AG20443 (cell line): ENCODE measurements around the gene CATSPER3.

ENCODE experiments used
- DNase-seq: peaks from one replicate; pipeline ENCODE4 v3.0.0; 2012; ENCODE audit warnings: low spot score, mixed read lengths

Gene CATSPER3

DNA sequence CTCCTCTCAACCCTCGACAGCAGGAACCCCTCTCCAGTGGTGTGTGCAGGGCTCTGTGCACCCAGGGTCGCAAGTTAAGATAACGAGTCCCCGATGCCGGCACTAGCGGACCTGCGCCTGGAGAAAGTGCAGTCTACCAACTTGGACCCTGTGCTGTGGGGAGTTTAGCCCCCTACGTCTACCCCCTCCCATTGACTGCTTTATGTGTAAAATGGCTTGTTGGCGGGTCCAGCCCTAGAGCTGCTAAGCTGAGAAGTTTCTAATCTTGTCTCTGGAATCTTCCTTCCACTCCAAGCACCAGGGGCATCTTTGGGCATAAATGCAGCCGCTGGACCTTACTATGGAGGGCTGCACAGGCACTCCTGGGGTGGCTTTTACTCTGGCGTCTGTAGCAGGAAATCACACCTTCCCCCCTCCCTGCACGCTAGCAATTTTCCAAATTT, 73.5 kb downstream of the CATSPER3 start:
- DNase-seq = no peak

DNA sequence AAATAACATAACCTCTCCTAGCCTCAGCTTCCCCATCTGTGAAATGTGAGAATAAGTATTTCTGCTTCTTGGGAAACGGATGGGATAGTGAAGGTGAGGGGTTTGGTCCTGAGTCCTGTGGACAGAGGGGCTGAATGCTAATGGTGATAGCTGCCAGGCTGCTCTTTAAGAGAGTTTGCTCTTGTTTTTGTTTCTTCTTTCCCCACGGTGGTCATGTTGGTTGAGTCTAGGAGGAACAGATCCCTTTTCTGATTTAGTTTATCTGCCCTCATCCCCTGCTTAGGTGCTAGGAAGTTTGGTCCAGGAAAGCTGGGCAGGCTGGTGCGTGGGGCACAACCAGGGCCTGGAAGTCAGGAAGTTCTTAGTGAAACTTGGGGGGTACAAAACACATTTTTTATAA, 74.0 kb downstream of the CATSPER3 start:
- no peak for DNase-seq

DNA sequence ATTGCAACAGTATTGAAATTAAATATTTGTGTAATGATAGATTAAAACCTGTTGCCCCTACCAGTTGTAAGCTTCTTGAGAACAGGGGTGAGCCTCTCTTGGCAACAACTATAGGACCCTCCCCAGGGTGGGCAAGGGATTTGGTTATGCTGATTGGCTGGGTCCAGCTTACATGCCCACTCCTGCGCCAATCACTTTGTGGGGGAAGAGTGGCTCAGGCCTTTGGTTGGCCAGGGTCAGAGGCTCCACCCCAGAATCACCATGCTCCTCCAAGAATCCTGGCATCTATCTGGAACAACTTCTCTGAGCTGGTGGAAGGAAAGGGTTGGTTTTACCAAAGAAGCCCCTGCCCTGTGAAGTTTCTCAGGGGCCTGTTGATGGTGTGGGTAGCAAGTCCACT, 74.9 kb downstream of the CATSPER3 start:
- DNase-seq = no peak

DNA sequence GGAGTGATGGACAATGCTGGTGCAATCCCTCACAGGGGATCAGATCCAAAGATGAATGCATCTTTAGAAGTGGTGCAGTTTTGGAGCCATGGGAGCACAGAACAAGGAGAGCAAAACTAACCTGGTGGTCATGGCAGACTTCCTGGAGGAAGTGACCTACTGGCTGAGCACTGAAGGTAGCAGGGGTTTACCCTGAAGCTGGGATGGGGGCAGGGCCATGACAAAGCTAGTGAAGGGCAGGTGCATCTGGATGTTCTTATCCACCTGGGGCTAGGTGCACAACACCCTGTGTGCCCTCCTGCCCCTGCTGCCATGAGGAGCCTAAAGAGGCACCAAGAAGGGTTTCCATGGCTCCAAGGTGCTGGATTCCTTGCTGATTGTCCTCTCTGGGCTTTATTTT, 77.8 kb downstream of the CATSPER3 start:
- no peak for DNase-seq

DNA sequence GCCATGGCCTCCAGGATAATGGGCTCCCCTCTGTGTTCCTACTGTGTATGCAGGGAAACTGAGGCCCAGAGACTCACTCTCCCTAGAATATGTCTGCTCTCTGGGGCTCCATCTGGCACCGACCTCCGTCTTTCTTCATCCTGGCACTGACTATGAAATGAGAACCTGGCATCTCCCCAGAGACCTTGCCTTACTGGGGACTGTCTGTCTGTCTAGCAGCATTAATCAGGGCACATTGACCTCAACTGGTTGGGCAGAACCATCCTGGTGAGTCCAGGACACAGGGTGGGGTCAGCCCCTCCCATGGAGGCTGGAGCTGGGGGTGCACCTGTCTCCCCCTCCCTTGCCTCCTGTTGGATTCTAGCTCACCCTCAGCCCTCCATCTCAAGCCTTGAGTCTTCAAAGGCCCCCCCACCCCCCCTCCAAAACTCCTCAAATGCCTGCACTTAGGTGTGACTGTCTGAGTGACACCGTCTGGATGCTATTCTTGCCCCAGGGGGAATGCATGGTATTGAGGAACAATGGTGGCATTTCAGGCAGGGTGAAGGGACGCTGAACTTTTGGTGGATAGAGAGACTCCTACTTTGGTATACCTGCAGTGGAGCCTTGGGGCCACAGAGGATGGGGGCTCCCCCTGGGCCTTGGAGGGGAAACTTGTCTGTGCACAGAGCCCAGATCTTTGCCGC, 79.1 kb downstream of the CATSPER3 start:
- DNase-seq = no peak

DNA sequence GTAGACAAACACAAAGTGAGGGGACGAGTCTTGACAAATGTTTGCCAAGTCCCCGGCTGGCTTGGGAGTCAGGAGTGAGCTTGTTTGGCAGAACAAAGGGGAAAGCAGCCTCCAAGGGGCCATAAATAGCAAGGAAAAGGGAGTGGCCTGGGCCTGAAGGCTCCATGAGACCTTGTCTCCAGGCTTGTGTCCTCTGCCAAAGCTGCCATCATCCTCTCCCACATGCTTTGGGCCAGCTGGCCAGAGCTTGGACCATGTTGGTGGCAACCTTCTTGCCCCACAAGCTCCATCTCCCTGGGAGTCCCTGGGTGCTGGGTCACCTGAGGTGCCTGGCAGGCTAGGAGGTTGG, 79.6 kb downstream of the CATSPER3 start:
- no peak for DNase-seq

DNA sequence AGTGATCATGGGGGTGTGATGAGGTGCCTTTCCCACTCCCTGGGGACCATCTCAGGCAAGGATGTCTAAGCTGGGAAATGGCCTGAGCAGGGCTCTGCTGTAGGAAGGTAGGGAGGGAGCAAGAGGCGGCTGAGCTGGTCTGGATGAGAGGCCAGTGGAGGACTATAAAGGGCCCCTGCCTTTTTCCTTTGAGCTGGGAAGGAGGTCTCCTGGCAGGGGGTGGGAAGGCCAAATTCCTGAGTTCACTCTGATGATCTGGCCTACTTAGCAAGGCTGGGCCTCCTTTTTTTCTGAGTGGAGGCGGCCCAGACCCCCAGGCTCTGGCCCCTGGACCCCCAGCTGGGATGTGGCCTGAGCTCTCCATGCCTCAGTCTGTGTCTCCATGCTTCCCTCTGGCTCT, 80.6 kb downstream of the CATSPER3 start:
- DNase-seq = no peak

DNA sequence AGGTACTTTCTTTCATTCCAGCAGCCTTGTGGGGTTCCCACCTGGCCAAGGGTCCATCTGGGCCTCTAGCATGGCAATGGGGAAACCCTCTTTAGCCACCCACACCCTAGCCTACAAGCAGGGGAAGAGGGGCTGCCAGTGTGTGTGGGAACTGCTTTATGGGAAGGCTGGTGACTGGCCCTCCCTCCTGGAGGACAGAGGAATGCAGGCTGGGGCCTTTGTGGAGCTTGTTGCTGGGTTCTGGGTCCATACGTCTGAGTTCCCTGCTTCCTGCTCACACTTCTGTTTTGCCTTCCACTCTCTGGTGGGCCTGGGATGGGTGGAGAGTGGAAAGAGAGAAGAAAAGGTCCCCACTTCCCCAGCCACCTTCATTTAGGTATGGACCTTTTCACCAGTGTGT, 81.2 kb downstream of the CATSPER3 start:
- DNase-seq = no peak

DNA sequence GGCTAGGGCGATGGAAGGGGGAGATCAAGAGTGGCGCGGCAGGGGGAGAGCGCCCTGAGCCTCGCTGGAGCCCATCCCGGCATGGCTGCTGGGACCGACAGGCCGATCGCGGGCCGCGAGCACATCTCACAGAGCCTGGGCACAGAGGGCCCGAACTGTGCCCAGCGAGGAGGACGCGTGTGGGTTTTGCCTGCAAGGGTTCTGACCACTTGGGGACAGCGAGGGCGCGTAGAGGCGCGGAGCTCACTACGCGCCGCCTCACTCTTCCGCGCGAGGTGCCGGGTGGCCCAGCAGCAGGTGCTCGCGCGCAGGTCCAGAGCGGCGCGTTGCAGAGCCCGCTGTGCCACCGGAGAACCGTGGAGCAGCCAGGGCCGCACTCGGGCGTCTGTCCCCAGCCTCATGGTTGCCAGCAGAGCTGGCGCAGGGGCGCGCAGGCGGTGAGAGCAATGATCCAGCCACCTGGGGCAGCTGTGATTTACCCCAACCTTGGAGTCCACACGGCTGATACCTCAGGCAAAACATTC, 82.6 kb downstream of the CATSPER3 start:
- DNase-seq = no peak

DNA sequence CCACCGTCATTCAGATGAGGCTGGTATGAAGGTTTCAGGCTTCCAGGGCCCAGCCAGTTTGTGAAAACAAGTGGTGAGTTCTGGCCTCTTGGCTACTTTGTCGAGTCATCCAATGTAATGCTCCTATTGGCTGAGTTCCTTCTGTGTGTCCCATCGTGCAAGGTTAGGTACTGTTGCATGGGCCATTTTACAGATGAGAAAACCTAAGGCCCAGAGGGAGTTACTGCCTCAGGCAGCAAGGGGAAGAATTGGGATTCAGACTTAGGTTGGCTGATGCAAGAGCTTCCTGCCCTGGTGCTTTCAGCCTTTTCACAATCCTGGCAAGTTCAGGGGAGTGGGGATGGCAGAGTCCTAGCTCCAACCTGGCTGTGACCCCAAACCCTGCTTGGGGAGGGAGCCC, 83.7 kb downstream of the CATSPER3 start:
- no peak for DNase-seq

DNA sequence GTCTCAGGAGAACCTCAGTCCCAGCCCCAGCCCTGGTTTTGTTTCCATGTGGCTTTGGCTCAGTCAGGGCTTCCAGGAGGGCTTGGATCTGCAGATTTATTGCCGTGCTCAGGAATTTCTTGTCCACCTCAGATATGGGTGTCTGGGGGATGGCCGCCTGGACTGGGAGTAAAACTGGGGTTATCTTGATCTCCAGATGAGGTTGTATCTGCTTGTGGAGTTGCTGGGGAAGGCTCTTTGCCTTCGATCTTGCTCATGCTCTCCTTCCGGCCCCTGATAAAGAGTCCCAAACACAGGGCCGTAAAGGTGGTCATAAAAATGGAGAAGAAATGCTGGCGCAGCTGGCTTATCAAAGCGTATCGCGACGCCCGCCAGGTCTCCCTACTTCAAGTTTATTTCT, 84.2 kb downstream of the CATSPER3 start:
- no peak for DNase-seq

DNA sequence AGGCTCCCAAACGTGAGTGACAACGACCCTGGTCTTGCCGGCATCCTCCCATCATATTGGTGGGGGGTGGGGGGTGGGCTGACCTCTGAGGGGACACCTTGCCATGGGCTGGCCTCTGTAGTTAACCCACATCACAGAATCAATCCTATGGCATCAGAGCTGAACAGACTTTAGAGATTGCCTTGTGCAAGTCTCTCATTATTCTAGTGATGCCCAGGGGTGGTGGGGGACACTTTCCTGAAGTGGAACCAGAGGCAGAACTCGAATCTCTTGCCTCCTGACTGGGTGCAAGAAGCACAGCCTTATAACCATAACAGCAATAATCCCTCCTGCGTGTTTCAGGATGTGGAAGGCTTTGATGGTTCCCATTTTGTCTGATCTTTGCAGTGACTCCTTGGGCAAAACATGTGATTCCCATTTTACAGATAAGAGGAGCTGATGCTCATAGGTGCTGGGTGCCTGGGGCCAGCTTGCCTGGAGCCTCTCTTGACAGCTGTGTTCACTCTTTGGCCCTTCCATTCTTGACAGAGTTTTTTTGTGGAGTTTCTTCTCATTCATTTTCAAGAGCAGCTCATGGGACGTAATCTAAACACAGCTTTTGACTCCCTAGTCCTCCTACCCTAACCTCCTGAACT, 84.9 kb downstream of the CATSPER3 start:
- no peak for DNase-seq

DNA sequence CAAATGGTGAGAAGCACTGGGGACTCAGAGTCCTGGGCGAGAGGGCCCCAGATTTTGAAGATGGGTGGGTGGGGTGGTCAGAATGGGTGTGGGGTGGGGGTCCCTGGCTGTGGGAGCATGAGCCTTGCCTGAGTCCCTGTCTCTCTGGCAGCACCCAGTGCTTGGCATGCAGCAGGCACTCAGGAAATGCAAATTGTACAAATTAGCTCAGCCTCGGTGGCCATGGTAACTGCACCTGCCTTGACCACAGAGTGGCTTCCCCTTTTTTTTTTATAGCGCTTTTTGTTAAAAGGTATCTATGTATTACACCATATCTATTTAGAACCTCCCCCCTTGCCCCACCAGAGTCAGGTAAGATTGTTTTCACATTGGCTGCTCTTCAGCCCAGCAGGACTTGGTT, 85.6 kb downstream of the CATSPER3 start:
- no peak for DNase-seq

DNA sequence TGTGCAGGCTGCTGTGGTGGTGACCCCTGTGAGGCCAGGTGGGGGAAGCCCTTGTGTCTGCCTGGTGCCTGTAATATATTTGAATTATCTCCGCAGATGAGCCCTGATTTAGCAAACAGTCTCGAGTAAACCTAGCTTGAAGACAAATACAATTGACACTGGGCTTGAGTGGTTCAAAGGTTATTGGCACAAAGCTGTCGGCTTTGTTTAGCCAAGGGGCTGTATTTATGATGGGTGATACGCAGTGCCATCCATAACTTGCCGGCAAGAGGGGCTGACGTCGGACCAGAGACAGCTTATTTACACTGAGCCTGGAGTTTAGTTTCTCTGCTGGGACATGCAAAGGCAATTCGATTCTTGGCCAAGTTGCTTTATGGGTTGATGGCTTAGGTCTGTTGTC, 86.3 kb downstream of the CATSPER3 start:
- no peak for DNase-seq

DNA sequence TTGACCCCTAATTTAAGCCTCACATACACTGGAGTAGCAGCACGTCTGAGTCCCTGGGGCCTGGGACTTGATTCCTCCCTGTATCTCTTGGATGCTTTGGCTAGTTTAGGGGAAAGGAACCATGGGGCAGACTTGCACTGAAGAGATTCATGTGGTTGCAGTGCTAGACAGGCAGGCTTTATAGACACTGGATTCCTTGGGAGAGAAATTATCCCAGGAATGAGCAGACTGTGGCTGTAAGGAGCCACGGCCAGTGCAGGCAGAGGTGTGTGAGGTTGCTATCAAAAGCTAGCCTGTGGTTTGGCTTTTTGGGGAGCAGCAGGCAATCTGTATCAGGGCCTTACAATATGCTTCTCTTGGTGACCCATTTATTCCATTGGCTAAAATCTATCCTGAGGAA, 86.8 kb downstream of the CATSPER3 start:
- no peak for DNase-seq

DNA sequence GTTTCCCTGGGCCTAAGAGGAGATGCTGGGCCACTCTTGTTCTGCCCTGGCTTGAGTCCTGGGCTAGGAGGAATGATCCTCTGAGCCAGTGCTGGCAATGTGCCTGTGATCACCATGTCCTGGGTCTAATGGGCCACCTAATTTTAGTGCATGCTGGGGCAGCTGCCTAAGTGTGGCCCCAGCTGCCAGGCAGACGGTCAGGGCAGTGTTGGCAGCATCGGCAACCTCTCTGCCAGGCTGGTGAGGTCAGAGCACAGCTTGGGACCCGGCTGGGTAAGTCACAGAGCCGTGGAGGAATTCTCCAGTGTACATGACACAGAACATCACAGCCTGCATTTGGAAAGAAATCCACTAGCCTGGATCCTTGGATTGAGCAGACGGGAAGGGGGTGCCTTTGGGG, 87.7 kb downstream of the CATSPER3 start:
- no peak for DNase-seq

DNA sequence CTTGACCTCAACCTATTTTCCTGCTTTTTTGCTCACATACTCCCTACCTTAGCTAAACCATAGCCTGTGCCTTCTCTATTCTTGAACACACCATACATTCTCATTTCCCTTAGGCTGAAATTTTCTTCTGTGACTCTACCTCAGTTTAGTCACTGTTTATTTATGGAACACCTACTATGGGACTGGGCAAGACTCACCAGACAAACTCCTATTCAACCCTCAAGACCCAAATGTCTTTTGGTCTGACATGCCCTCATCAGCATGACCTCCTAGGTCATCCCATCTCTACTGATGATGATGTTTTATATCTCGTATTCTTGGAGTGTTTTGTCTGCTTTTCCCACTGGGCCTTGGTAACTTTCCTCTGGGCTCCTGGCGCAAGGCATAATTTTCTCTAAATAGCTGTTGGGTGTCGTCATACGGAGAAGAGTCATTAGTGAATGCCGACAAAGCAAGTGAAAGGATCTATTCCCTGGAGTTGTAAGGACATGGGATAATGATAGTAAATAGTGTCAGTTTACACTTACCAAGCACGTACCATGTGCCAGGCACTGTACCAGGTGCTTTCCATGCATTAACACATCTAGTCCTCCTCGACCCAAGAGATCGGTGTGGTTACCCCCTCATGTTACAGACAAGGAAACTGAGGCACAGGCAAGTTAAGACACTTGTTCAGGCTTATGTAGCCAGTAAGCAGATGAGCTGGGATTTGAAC, 88.8 kb downstream of the CATSPER3 start:
- DNase-seq = no peak

DNA sequence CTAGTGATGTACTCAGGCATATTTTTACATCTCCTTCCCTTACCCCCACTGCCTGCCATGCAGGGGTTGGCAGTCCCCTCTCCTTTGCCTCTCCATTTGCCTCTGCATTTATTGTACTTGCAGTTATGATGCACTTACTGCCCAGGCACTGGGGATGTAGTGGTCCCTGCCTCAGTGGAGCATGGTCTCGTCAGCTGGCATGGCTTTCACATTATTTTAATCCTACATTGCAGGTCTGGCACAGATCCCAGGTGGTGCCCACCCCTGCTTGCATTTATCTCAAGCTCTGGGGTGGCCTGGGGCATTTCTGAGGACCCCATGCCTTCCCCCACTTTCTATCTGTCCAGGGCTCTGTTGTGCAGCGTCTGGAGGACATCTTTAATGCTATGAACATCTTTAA, 89.5 kb downstream of the CATSPER3 start:
- no peak for DNase-seq

DNA sequence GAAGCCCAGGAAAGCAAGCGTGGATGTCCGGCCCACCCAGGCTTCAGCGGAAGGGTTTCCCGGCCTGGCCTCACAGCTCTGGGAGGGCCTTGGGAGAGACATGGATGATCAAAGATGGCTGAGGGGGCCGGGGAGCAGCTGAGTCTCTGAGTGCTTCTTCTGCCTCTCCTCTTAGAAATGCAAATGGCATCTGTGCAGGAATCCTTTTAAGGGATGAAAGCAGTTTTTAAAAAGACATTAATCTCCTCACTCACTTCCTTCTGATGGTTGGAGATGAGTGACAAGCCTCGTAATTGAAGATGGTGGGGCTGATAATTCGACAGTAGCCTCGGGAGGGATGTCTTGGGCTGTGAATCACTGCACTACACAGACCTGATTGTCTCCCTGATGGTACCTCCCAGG, 90.6 kb downstream of the CATSPER3 start:
- DNase-seq = no peak

DNA sequence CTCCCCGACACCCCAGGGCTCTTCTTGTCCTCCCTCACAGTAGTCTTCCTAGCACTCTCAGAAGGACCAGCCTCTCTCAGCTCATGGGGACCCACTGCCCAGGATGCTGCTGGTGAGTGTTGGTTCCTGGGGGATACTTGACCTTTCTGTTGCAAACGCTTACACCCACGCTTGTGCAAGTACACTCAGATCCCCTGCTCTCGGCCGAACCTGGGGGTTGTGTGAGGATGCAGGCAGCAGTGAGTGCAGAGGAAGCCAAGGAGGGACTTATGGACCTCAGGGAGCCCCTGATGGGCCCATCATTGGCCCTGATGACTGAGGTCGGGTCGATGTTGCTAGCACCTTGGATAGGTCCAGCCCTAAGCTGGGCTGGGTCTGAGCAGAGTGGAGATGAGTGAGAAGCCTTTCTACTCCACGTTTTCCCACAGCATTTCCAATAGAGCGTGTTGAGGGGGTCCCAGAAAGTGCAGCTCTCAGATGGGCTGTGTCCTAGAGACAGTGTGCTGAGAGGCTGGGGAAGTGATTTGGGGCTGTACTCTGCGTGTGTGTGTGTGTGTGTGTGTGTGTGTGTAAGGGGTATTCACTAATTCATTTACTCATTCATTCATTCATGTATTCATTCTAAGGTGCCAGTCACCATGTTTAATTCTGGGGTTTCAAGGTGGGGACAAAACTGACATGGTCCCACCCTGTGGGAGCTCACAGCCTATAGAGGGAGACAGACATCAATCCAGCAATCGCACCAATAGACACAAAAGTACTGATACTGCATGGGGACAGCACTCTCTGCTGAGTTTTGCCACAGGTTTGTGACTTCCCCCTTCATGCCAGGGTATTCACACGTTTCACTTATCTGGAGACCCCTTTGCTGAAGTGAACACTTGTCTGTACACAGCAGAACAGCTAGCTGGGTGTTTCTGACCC, 91.6 kb downstream of the CATSPER3 start:
- no peak for DNase-seq

DNA sequence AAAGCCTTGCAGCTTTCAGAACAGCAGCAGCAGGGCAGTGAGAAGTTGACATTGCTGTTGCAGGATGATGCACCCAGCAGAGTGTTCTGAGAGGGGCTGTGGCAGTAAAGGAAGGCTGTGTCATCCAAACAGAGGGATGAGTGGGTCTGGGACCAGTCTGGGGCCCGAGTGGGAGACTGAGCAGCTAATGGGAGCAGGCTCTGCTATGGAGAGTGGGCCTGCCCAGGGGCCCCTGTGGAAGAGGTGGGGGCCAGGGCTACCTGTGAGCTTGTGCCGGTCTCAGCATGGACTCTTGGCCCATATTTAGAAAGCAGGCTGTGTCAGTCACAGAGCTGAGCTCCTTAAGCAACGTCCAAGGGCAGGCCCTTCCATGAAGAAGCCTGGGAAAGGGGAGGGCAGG, 92.3 kb downstream of the CATSPER3 start:
- DNase-seq = no peak

DNA sequence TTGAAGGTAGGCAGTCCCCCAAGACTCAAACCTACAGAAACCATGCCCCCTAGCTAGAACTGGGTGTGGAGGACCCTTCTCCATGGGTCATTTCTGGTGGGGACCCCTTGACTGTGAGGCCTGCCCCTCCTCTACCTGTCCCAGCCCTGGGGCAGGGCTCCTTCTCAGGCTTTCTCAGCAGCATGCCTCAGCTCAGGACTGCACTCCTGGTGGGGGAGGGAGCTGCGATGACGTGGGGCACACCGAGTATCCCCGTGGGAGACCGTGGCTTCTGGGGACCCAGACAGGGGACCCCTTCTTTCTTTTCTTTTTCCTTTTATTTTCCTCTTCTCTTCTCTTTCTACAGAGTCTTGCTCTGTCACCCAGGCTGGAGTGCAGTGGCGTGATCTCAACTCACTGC, 93.3 kb downstream of the CATSPER3 start:
- DNase-seq = no peak
